ENCODE data around the gene PTGER4. TPM values are rescaled to one million over a fixed set of nuclear protein-coding genes. Genes with fewer than 3 reads are reported as not detected.

PTGER4 gene
- 4.8 and 33.8 TPM in 2 replicates for total RNA-seq

GRCh38 chr5:40679913-40680681 is at the start of gene PTGER4:
TSS of gene PTGER4 (plus strand) at chr5:40679915. CDS start at chr5:40680994, 1,079 bp downstream.

Small RNAs within 50 kb of the gene (small RNA-seq; reads per million reads assigned to genes)
- gene RF00092: not detected

Other genes starting within 250 kb of the PTGER4 start
- gene TTC33, start 76.0 kb downstream of the PTGER4 start, total RNA-seq: 9.6 and 11.7 TPM in 2 replicates
- 80.8 and 100 TPM in 2 replicates for gene PRKAA1, start 118.5 kb downstream of the PTGER4 start, total RNA-seq
- 981 and 1,243 TPM in 2 replicates for gene RPL37, start 155.3 kb downstream of the PTGER4 start, total RNA-seq
- gene CARD6, start 161.5 kb downstream of the PTGER4 start, total RNA-seq: 17.2 and 24.3 TPM in 2 replicates
- 0.39 and 12.9 TPM in 2 replicates for gene C7, start 229.6 kb downstream of the PTGER4 start, total RNA-seq